ENCODE data around the gene PTPRN. TPM values are rescaled to one million over a fixed set of nuclear protein-coding genes. Genes with fewer than 3 reads are reported as not detected.

Gene PTPRN
- polyA plus RNA-seq, 2 of the 4 experiments (the other 2 are of a cell fraction): 0.44 to 1.1 TPM

GRCh38 chr2:219281588-219281987 is 27.6 kb downstream of the PTPRN start:
- Histone ChIP-seq H3K4me3 (no peak overlapping the region), H3K27ac (no peak overlapping the region), H3K9me3 (no peaks in the 10 kb centered on the region), H3K4me2 (peak overlapping the region; percentile 95; the same call in 1 of the 3 replicates), H3K4me1 (peaks cover 40% of the 10 kb centered on the region)
- FAIRE-seq (no peak), ATAC-seq (no peak), DNase-seq (ENCODE audit: low read depth in 1 of 2, low spot score in 1 of 2) (no peak)
- ChIA-PET CTCF (interaction anchor here (0.8 to 16.2 kb wide), 5 partner anchors 14 to 122 kb away, joined by 3 to 540 read pairs (median 65); partner anchors contain the start of genes ABCB6, TUBA4A and TUBA4B), POLR2A (interaction anchor here (1.8 kb wide), 1 partner anchor 64 kb away, joined by 8 read pairs; no protein-coding TSS in a partner anchor)
- TF ChIP-seq PHF8 (IDR thresholded peaks at IDR 0.05; ENCODE audit: borderline replicate concordance, low read depth) (no peak), ZC3H11A (IDR thresholded peaks at IDR 0.05) (no peak), RAD21 (conservative IDR thresholded peaks at IDR 0.05 in 1 of 2, IDR thresholded peaks at IDR 0.05 in 1 of 2) (no peak), KDM1A (IDR thresholded peaks at IDR 0.05; ENCODE audit: low read depth) (no peak), ELK1 (IDR thresholded peaks at IDR 0.05; ENCODE audit: low read depth, low read length) (no peak), PBX3 (IDR thresholded peaks at IDR 0.05) (no peak), HES2 (IDR thresholded peaks at IDR 0.05) (no peak), REST (IDR thresholded peaks at IDR 0.05) (no peak), NR3C1 (IDR thresholded peaks at IDR 0.05) (no peak), GATA3 (IDR thresholded peaks at IDR 0.05; ENCODE audit: borderline replicate concordance) (no peak), ZNF302 (CRISPR knock-in tag; IDR thresholded peaks at IDR 0.05) (no peak), POLR2A (IDR thresholded peaks at IDR 0.05; ENCODE audit: low read length) (no peak), CHD2 (IDR thresholded peaks at IDR 0.05; ENCODE audit: low read length, partially characterized antibody) (no peak), USF2 (IDR thresholded peaks at IDR 0.05) (no peak)
- 83% methylated on average over 8 of the region's 8 CpGs for WGBS (ENCODE audit: missing lambda C conversion rate)

GRCh38 chr2:219280651-219281050 is 28.6 kb downstream of the PTPRN start:
- ChIA-PET CTCF (interaction anchor here (0.6 to 16.2 kb wide), 8 partner anchors 10 to 109 kb away, joined by 3 to 540 read pairs (median 4); partner anchors contain the start of genes ABCB6, TUBA4A and TUBA4B), POLR2A (interaction anchor here (0.9 kb wide), 1 partner anchor 51 kb away, joined by 3 read pairs; the partner anchor contains the start of genes ANKZF1 and ATG9A)
- Histone ChIP-seq H3K9me3 (no peaks in the 10 kb centered on the region), H3K4me2 (peak overlapping the region; percentile 95), H3K27ac (peak overlapping the region; percentile 96 to 99), H3K4me3 (no peak overlapping the region; the same call in 2 of the 3 replicates), H3K4me1 (peaks cover 41% of the 10 kb centered on the region)
- ATAC-seq: no peak
- no peak for FAIRE-seq
- 100% methylated on average over 3 of the region's 4 CpGs for WGBS (ENCODE audit: missing lambda C conversion rate)
- no peak for DNase-seq (ENCODE audit: low read depth in 1 of 2, low spot score in 1 of 2)
- TF ChIP-seq ESRRA (IDR thresholded peaks at IDR 0.05; ENCODE audit: borderline replicate concordance, low read length) (no peak), MAFK (IDR thresholded peaks at IDR 0.05; ENCODE audit: partially characterized antibody) (no peak), REST (IDR thresholded peaks at IDR 0.05) (no peak), RFX5 (IDR thresholded peaks at IDR 0.05) (no peak)
